Spinal cord (tissue), 10 donors: ENCODE results near the gene KCNK10. TPM values are rescaled to one million over a fixed set of nuclear protein-coding genes. Genes with fewer than 3 reads are reported as not detected.

Experiments
- DNase-seq, 6 donors: peaks; one replicate each; pipeline versions ENCODE4 v3.0.0 to v3.0.0-alpha.2; 2013 to 2015; ENCODE audit warnings: low spot score in 6 of 6, low read depth in 4 of 6
- H3K27ac ChIP-seq: one replicate; pipeline ENCODE4 v1.5.1; 2013; ENCODE audit warnings: low read depth, low read length, control low read depth
- H3K27me3 ChIP-seq: one replicate; pipeline ENCODE4 v1.6.1; 2013; ENCODE audit warnings: low read length; ENCODE audit not compliant: control insufficient read depth, insufficient read depth
- H3K36me3 ChIP-seq: one replicate; pipeline ENCODE4 v1.6.1; 2013; ENCODE audit warnings: low read length; ENCODE audit not compliant: control insufficient read depth, insufficient read depth
- H3K4me1 ChIP-seq: one replicate; pipeline ENCODE4 v1.6.1; 2013; ENCODE audit warnings: low read length; ENCODE audit not compliant: control insufficient read depth, insufficient read depth
- H3K4me3 ChIP-seq: one replicate; pipeline ENCODE4 v1.5.1; 2013; ENCODE audit warnings: low read depth, low read length, control low read depth
- H3K9me3 ChIP-seq: one replicate; pipeline ENCODE4 v1.6.1; 2013; ENCODE audit warnings: low read length; ENCODE audit not compliant: control insufficient read depth, insufficient read depth
- WGBS: methylation state at CpG from one replicate; pipeline ENCODE4 v1.1.5; 2013; ENCODE audit warnings: missing lambda C conversion rate; ENCODE audit not compliant: insufficient coverage; 5-methylcytosine and 5-hydroxymethylcytosine counted together
- polyA plus RNA-seq, 2 donors: library from polyadenylated mRNA; unstranded; fragments of 120-200 nt; gene quantifications; one replicate each; pipeline ENCODE4 v1.2.1, GENCODE V29; 2013; ENCODE audit not compliant: insufficient read length in 2 of 2
- total RNA-seq, 2 donors: library from RNA; depleted of rRNA in 1 of 2; stranded (reverse); fragments of 120-200 nt in 1 of 2; fragments of >200 nt in 1 of 2; gene quantifications; one replicate each; pipeline versions ENCODE4 v1.2.3 to v1.2.4, GENCODE V29; 2013 to 2014
- donor health status: healthy.

Gene KCNK10
- total and polyA plus RNA-seq, 4 donors: 6.2 to 15.3 (median 11.9) TPM

DNA sequence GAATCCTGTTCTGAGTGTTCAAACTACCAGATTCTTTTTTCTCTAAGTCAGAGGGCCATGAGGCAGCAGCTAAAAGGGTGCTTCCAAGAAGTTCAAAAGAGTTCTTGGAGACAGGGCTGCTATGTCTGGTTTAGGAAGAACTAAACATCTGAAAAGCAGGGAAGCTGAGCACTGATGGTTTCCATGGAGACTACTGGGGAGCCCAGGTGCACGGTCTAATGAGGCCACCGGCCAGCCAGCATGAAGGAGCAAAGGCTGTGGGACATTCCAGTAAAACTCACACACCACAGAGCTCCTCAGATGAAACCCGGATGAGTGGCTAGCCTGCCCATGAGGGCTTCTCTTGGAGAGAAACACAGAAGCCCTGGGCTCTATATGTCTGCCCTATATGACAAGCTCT lies 97.3 kb downstream of the KCNK10 start:
- WGBS: 21% methylated on average over 3 of the region's 3 CpGs
- peak in 1 of 6 donors; percentile 20 for DNase-seq

GRCh38 chr14:88218119-88218915 lies 104.8 kb downstream of the KCNK10 start:
- Histone ChIP-seq H3K4me1 (no peaks in the 10 kb centered on the region), H3K36me3 (no peaks in the 10 kb centered on the region), H3K27me3 (no peaks in the 10 kb centered on the region), H3K27ac (no peak overlapping the region), H3K4me3 (no peak overlapping the region), H3K9me3 (peaks cover 5% of the 10 kb centered on the region)
- DNase-seq: no peak
- WGBS: 84% methylated on average over 2 of the region's 9 CpGs

More for the DNA sequence above, 97.3 kb downstream of the KCNK10 start:
- Histone ChIP-seq H3K4me3 (no peak overlapping the region), H3K9me3 (peaks cover 5% of the 10 kb centered on the region), H3K27me3 (no peaks in the 10 kb centered on the region), H3K4me1 (peaks cover 3% of the 10 kb centered on the region), H3K27ac (no peak overlapping the region), H3K36me3 (no peaks in the 10 kb centered on the region)

GRCh38 chr14:88212691-88213090 lies 110.4 kb downstream of the KCNK10 start:
- Histone ChIP-seq H3K4me3 (no peak overlapping the region), H3K36me3 (no peaks in the 10 kb centered on the region), H3K27me3 (no peaks in the 10 kb centered on the region), H3K27ac (no peak overlapping the region), H3K9me3 (no peaks in the 10 kb centered on the region), H3K4me1 (peaks cover 9% of the 10 kb centered on the region)
- peak in 1 of 6 donors; percentile 43 for DNase-seq

- Histone ChIP-seq H3K27me3 (no peaks in the 10 kb centered on the region), H3K36me3 (no peaks in the 10 kb centered on the region), H3K27ac (peak overlapping the region; percentile 47), H3K4me3 (no peak overlapping the region), H3K4me1 (peaks cover 9% of the 10 kb centered on the region), H3K9me3 (no peaks in the 10 kb centered on the region)
- DNase-seq: peak in 2 of 6 donors; percentile 73
- 17% methylated on average over 5 of the region's 8 CpGs for WGBS
Measured at GRCh38 chr14:88210426-88210825, 112.6 kb downstream of the KCNK10 start.

GRCh38 chr14:88209273-88209672 lies 113.8 kb downstream of the KCNK10 start:
- no peak overlapping the region for H3K27ac ChIP-seq
- no peaks in the 10 kb centered on the region for H3K36me3 ChIP-seq
- peaks cover 9% of the 10 kb centered on the region for H3K4me1 ChIP-seq
- no peaks in the 10 kb centered on the region for H3K9me3 ChIP-seq
- DNase-seq: peak in 1 of 6 donors; percentile 16
- H3K27me3 ChIP-seq: no peaks in the 10 kb centered on the region
- 61% methylated on average over 16 of the region's 17 CpGs for WGBS
- no peak overlapping the region for H3K4me3 ChIP-seq

- no peaks in the 10 kb centered on the region for H3K27me3 ChIP-seq
- no peak overlapping the region for H3K4me3 ChIP-seq
- no peaks in the 10 kb centered on the region for H3K36me3 ChIP-seq
- H3K9me3 ChIP-seq: no peaks in the 10 kb centered on the region
- no peak for DNase-seq
- WGBS: no CpG with 5 or more reads among the region's 5 CpGs
- no peak overlapping the region for H3K27ac ChIP-seq
- peaks cover 9% of the 10 kb centered on the region for H3K4me1 ChIP-seq
Measured at GRCh38 chr14:88208858-88209257, 114.2 kb downstream of the KCNK10 start.

DNA sequence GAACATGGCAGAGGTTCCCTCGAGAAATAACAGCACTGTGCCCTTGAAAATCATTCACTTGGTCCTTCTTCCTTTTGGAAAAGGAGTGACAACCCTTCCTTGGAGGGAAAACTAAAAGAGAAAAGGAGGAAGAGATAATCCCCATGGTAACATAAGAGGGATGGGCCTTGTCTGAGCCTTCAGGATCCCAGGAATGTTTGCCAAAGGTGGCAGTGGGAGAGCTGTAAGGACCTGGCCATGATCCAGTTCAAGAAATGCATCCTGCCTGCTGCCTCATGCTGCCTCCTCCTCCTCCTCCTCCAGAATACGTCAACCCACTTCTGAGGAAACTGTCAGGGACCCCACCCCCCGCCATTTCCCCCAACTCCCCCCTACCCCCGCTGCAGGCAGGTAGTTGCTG lies 118.8 kb downstream of the KCNK10 start:
- Histone ChIP-seq H3K27ac (no peak overlapping the region), H3K9me3 (no peaks in the 10 kb centered on the region), H3K27me3 (no peaks in the 10 kb centered on the region), H3K4me3 (no peak overlapping the region), H3K36me3 (no peaks in the 10 kb centered on the region), H3K4me1 (peaks cover 1% of the 10 kb centered on the region)
- 67% methylated on average over 1 of the region's 4 CpGs for WGBS
- DNase-seq: no peak

- Histone ChIP-seq H3K36me3 (no peaks in the 10 kb centered on the region), H3K27ac (no peak overlapping the region), H3K4me3 (no peak overlapping the region), H3K27me3 (no peaks in the 10 kb centered on the region), H3K9me3 (no peaks in the 10 kb centered on the region), H3K4me1 (no peaks in the 10 kb centered on the region)
- 87% methylated on average over 3 of the region's 3 CpGs for WGBS
- no peak for DNase-seq
Measured at GRCh38 chr14:88203291-88203690, 119.8 kb downstream of the KCNK10 start.

DNA sequence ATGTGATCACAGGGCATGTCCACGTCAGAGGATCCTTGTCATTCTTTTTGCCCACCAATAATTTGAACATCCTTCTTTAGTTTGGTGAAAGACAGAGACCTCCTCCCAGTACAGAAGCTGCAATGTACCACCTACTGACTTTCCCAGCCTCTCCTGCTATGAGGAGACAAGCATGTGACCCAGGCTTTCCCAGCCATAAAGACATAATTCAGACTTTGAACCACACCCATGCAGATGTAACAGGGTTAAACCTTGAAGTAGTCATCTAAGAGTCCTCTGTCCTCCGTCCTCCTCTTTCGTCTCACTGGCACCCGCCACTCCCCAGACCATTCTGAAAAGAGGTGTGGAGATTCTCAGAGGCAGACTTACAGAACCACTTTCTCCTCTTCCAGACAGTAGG lies 120.8 kb downstream of the KCNK10 start:
- no peaks in the 10 kb centered on the region for H3K4me1 ChIP-seq

GRCh38 chr14:88201851-88202250 lies 121.2 kb downstream of the KCNK10 start:
- DNase-seq: no peak
- no peaks in the 10 kb centered on the region for H3K27me3 ChIP-seq
- H3K9me3 ChIP-seq: no peaks in the 10 kb centered on the region
- H3K4me1 ChIP-seq: no peaks in the 10 kb centered on the region
- no peak overlapping the region for H3K27ac ChIP-seq
- no peak overlapping the region for H3K4me3 ChIP-seq
- no peaks in the 10 kb centered on the region for H3K36me3 ChIP-seq
- WGBS: 100% methylated on average over 1 of the region's 2 CpGs

More for the DNA sequence above, 120.8 kb downstream of the KCNK10 start:
- Histone ChIP-seq H3K36me3 (no peaks in the 10 kb centered on the region), H3K4me3 (no peak overlapping the region), H3K27me3 (no peaks in the 10 kb centered on the region), H3K9me3 (no peaks in the 10 kb centered on the region), H3K27ac (no peak overlapping the region)
- WGBS: 87% methylated on average over 4 of the region's 4 CpGs
- DNase-seq: no peak
